ENCODE data around the gene HIPK2. TPM values are rescaled to one million over a fixed set of nuclear protein-coding genes. Genes with fewer than 3 reads are reported as not detected.

The HIPK2 gene
- total RNA-seq, 4 donors from 2014 or later: 13.6 to 21.8 (median 18.2) TPM

GRCh38 chr7:139634087-139634486 lies 143.7 kb downstream of the HIPK2 start:
- no peaks in the 10 kb centered on the region for H3K27me3 ChIP-seq
- peaks cover 15% of the 10 kb centered on the region for H3K36me3 ChIP-seq
- H3K27ac ChIP-seq: no peak overlapping the region
- TF ChIP-seq EP300 (IDR thresholded peaks at IDR 0.05) (no peak), POLR2AphosphoS5 (IDR thresholded peaks at IDR 0.05) (no peak), POLR2A (IDR thresholded peaks at IDR 0.05) (no peak), CTCF (IDR thresholded peaks at IDR 0.05) (no peak)
- H3K9me3 ChIP-seq: no peaks in the 10 kb centered on the region
- no peaks in the 10 kb centered on the region for H3K4me1 ChIP-seq
- DNase-seq (ENCODE audit: low spot score in 2 of 2): no peak
- WGBS: 94% methylated on average over 7 of the region's 7 CpGs
- no peak overlapping the region for H3K4me3 ChIP-seq

GRCh38 chr7:139631520-139632031 lies 146.2 kb downstream of the HIPK2 start:
- TF ChIP-seq POLR2AphosphoS5 (IDR thresholded peaks at IDR 0.05) (no peak), EP300 (IDR thresholded peaks at IDR 0.05) (no peak), CTCF (IDR thresholded peaks at IDR 0.05) (no peak), POLR2A (IDR thresholded peaks at IDR 0.05) (no peak)
- H3K4me3 ChIP-seq: no peak overlapping the region
- H3K27me3 ChIP-seq: no peaks in the 10 kb centered on the region
- H3K36me3 ChIP-seq: peaks cover 37% of the 10 kb centered on the region
- no peak for DNase-seq (ENCODE audit: low spot score in 2 of 2)
- no peaks in the 10 kb centered on the region for H3K9me3 ChIP-seq
- no peaks in the 10 kb centered on the region for H3K4me1 ChIP-seq
- H3K27ac ChIP-seq: no peak overlapping the region
- WGBS: 94% methylated on average over 5 of the region's 5 CpGs

GRCh38 chr7:139630643-139631519 lies 146.9 kb downstream of the HIPK2 start:
- peaks cover 44% of the 10 kb centered on the region for H3K36me3 ChIP-seq
- TF ChIP-seq CTCF (IDR thresholded peaks at IDR 0.05) (no peak), POLR2AphosphoS5 (IDR thresholded peaks at IDR 0.05) (no peak), EP300 (IDR thresholded peaks at IDR 0.05) (no peak), POLR2A (IDR thresholded peaks at IDR 0.05) (no peak)
- no peaks in the 10 kb centered on the region for H3K4me1 ChIP-seq
- H3K27ac ChIP-seq: no peak overlapping the region
- H3K4me3 ChIP-seq: no peak overlapping the region
- no peaks in the 10 kb centered on the region for H3K9me3 ChIP-seq
- 86% methylated on average over 19 of the region's 19 CpGs for WGBS
- no peaks in the 10 kb centered on the region for H3K27me3 ChIP-seq
- DNase-seq (ENCODE audit: low spot score in 2 of 2): peak in 1 of 2 donors; percentile 16

- Histone ChIP-seq H3K27ac (no peak overlapping the region), H3K4me1 (no peaks in the 10 kb centered on the region), H3K4me3 (no peak overlapping the region), H3K9me3 (no peaks in the 10 kb centered on the region), H3K27me3 (no peaks in the 10 kb centered on the region), H3K36me3 (peaks cover 52% of the 10 kb centered on the region)
- no peak for TF ChIP-seq EP300 (IDR thresholded peaks at IDR 0.05)
- no peak for TF ChIP-seq POLR2AphosphoS5 (IDR thresholded peaks at IDR 0.05)
- no peak for TF ChIP-seq POLR2A (IDR thresholded peaks at IDR 0.05)
- TF ChIP-seq CTCF (IDR thresholded peaks at IDR 0.05): no peak
- no peak for DNase-seq (ENCODE audit: low spot score in 2 of 2)
- 90% methylated on average over 4 of the region's 4 CpGs for WGBS
Observed at GRCh38 chr7:139629392-139630082, 148.3 kb downstream of the HIPK2 start.

- Histone ChIP-seq H3K27ac (no peak overlapping the region), H3K36me3 (peaks cover 56% of the 10 kb centered on the region), H3K4me1 (no peaks in the 10 kb centered on the region), H3K4me3 (no peak overlapping the region), H3K9me3 (no peaks in the 10 kb centered on the region), H3K27me3 (no peaks in the 10 kb centered on the region)
- no peak for TF ChIP-seq CTCF (IDR thresholded peaks at IDR 0.05)
- no peak for DNase-seq (ENCODE audit: low spot score in 2 of 2)
- 92% methylated on average over 4 of the region's 4 CpGs for WGBS
Observed at GRCh38 chr7:139627831-139628230, 150.0 kb downstream of the HIPK2 start.
